GDM1 (cell line): Measurements from ENCODE around the gene PRMT6.
A peak's percentile ranks its signal among the peaks of the same experiment; 100 is the strongest.
"Not testable (repeated sequence)": the region's sequence is repeated elsewhere in the genome, so short reads cannot be mapped to it uniquely, and the experiment has no call there.

Experiments used
- DNase-seq: peaks from one replicate; lab custom pipeline; 2025; lab: John Stamatoyannopoulos, UW

Gene PRMT6

GRCh38 chr1:107056426-107057196 is at the start of gene PRMT6:
PRMT6 (plus strand) TSS chr1:107056674; CDS start chr1:107056716, 42 bp downstream.
- peak; percentile 78 for DNase-seq

DNA sequence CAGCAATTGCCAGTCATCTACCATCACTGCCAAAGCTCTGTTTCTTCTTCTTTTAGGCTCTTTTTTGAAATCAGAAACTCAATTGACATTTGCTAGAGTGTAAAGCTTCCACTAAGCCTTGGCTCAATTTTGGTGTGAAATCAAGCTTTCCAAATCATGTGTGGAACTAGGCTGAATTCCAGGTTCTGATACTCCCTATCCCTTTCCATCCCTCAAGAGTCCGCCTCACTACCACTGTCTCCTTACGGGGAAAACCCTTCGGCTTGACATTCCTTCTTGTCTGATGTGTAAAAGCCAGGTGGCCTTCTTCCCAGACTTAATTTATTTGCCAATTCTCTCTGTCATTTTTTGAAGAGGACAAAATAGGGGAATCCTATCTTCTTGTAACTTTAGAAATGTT is 47.2 kb upstream of the PRMT6 start:
- no peak for DNase-seq

DNA sequence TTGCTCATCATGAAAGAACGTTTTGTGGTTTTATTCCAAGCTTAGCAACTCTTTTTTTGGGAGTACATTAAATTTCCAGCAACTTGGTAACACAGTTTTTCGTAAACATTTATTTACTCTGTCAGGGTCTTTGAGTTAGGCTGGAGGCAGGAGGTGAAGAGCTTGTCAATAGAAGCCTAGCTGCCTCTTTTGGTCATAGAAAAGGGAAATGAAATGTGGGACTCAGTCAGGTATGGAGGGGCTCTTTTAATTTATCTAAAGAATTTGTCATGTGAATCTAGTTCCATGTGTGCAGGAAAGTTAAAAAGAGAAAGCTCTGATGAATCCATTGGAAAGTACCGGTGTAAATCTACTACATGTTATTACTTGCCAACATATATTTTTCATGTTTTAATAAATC is 45.9 kb upstream of the PRMT6 start:
- DNase-seq, result no peak

DNA sequence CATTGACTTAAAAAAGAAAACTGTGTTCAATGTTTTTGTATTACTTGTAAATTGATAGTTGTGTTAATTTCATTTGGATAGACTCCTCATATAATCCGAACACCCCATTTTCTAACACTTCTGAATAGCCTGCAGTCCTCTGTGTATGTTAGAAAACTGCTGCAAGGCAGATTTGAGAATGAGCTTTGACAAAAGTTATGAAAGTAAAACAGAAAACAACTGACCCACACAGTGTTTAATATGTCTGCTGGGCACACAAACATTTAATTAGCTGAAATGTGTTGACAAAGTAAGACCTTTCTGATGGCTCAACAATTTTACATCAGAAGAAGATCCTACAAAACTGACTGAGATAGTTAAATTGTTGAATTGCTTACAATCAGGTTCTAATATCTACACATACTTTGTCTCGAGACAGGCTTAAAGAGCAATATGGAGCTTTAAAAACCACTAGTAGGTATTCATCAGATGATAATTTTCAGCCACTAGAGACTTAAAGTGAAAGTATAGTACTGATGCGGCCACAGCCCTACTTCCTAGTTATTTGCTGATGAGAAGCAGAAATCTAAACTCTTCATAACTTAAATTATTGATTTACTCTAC is 40.0 kb upstream of the PRMT6 start:
- DNase-seq, result no peak

DNA sequence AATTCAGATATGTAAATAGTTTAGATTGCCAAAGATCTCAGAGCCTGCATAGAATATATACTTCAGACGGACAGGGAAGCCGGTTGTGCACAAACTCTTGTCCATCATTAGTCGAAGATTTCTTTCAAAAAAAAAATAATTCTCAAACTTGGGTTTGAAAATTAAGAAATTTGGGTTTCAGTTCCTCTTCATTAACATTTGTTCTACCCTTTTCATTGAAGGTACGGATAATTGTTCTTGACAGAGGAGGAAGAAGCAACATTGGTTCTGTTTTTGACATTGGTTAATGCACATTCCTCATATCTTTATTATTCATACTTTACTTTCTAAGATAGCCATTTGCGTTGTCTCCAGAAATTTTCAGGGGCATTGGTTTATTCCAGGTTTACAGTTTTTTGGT is 38.0 kb upstream of the PRMT6 start:
- DNase-seq, result no peak

- no peak for DNase-seq
These were observed 37.3 kb upstream of the PRMT6 start for GRCh38 chr1:107019166-107019565.

DNA sequence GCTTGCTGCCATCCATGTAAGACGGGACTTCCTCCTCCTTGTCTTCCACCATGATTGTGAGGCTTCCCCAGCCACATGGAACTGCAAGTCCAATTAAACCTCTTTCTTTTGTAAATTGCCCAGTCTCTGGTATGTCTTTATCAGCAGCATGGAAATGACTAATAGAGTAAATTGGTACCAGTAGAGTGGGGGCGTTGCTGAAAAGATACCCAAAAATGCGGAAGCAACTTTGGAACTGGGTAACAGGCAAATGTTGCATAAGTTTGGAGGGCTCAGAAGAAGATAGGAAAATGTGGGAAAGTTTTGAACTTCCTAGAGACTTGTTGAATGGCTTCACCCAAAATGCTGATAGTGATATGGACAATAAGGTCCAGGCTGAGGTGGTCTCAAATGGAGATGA is 17.6 kb upstream of the PRMT6 start:
- not testable (repeated sequence) for DNase-seq

DNA sequence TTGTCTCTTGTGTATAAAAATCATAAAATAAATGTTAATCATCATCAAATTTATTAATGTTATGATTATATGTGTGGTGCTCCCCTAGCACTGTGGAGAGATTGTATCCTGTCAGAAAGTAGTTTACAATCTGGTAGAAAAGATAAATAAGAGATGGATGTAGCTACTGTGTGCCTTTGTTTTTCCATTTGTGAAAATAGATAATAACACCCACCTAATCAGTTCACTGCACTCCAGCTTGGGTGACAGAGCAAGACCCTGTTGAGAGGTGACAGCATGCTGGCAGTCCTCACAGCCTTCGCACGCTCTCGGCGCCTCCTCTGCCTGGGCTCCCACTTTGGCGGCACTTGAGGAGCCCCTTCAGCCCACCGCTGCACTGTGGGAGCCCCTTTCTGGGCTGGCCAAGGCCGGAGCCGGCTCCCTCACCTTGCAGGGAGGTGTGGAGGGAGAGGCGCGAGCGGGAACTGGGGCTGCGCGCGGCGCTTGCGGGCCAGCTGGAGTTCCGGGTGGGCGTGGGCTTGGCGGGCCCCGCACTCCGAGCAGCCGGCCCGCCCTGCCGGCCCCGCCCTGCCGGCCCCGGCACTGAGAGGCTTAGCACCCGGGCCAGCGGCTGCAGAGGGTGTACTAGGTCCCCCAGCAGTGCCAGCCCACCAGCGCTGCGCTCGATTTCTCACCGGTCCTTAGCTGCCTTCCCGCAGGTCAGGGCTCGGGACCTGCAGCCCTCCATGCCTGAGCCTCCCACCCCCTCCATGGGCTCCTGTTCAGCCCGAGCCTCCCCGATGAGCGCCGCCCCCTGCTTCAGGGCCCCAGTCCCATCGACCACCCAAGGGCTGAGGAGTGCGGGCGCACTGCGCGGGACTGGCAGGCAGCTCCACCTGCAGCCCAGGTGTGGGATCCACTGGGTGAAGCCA is 11.9 kb upstream of the PRMT6 start:
- DNase-seq, result not testable (repeated sequence)

GRCh38 chr1:107047602-107048001 is 8.9 kb upstream of the PRMT6 start:
- no peak for DNase-seq

GRCh38 chr1:107048241-107048640 is 8.2 kb upstream of the PRMT6 start:
- no peak for DNase-seq

DNA sequence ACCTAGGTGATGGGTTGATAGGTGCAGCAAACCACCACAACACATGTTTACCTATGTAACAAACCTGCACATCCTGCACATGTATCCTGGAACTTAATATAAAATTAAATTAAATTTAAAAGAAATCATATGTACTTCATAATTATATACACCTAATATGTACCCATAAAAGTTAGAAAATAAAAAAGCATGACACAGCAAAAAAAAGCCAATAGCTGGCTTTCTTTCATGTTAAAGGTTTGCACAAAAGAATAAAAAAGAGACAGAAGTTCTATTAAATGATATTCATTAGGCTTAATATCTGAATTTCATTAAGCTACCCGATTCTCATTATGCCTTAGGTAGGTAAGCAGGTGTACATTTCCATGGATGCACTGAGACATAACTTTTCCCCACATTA is 5.2 kb upstream of the PRMT6 start:
- no peak for DNase-seq

GRCh38 chr1:107055919-107056425 is 502 bp upstream of the PRMT6 start:
- not testable (repeated sequence) for DNase-seq

- DNase-seq, result no peak
These were observed 991 bp downstream of the PRMT6 start for GRCh38 chr1:107057197-107058133.

DNA sequence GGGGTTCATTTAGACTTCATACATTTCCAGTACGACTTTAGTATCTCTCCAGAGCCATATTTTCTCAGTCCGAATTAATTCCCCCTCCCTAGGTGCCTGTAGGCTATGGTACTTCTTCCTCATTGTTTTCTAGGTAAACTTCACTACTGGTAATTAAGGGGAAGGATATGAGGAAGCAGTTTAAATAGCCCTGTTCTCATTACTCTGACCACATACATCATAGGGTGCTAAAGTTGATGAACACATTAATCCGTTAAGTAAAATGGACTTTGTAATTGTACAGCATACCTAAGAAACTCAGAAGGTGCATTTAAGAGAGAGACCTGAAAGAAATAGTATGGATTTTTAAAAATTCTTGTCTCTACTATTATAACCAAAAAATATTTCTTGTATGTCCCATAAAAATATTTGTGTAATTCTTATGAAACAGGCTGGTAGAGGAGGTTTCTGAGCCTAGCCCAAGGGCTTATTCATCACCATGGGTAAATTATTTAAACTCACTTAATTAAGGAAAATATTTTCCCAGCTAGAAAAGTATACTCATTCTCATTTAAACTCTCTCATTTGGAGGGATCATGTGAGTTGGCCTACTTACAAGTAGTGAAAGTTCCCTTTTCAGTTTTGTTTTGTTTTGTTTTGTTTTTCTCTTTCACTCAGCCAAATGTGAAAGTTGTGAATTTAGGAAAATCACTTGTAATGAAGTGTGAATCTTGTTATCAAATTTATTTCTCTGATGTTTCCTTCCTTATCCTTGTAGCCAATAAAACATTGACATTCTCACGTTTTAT is 2.0 kb downstream of the PRMT6 start:
- DNase-seq, result no peak

DNA sequence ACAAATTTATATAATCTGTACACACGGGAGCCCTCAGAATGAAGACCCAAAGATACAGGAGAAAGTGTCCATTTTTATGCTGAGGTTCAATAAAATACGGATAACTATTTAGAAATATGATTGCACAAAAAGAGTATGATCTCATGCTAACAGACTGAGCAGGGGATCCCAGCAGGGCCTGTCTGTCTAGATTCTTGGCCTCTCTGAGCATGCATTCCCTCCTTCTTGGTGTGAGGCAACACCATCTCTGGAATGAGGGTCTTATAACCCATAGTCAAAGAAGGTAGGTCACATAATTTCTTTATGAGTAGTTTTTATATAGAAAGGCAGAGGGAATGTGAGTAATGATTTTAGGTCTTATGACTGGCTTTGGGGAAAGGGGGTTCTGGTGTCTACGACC is 5.4 kb downstream of the PRMT6 start:
- no peak for DNase-seq

GRCh38 chr1:107073493-107073892 is 17.0 kb downstream of the PRMT6 start:
- DNase-seq, result no peak

DNA sequence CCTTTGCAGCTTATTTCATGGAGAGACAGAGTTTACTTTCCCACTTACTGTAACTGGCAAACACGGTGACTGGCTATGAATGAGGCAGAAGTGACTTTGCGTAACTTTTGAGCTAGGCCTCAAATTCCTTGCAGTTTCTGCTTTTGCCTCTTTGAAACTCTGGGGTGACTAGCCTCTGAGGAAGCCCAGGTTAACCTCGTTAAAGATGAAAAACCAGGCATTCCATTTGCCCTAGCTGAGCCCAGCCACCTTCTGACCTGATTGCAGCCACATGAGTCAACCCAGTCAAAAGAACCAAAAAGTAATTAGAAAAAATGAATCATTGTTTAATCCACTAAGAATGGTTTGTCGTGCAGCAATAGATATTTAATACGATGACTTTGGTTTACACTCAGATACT is 20.4 kb downstream of the PRMT6 start:
- DNase-seq, result no peak

- DNase-seq, result no peak
These were observed 22.8 kb downstream of the PRMT6 start for GRCh38 chr1:107079249-107079648.

GRCh38 chr1:107081102-107081501 is 24.6 kb downstream of the PRMT6 start:
- DNase-seq, result no peak

DNA sequence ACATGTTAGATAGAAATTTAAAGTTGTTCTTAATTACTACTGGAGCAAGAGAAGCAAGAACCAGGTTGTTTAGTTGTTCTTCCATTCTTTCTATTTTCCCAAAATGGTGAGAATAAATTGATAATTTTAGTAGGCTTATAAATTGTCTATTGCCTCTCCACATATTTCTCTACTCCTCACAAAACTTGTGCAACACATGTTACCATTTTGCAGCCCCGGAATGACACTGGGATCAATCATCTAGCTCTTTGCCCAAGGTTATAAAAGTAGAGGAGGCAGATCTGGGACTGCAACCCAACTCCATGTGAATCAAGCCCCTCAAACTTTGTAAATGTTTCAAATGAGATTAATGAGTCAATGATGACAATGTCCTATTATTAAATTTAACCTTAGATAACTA is 34.9 kb downstream of the PRMT6 start:
- no peak for DNase-seq

DNA sequence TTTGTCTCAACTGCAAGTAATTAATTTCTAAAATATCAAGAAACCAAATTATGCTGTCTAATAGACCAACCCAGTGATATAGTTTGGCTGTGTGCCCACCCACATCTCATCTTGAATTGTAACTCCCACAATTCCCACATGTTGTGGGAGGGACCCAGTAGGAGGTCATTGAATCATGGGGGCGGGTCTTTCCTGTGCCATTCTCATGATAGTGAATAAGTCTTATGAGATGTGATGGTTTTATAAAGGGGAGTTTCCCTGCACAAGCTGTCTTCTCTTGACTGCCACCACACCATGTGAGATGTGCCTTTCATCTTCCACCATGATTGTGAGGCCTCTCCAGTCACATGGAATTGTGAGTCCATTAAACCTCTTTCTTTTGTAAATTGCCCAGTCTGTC is 36.9 kb downstream of the PRMT6 start:
- DNase-seq, result not testable (repeated sequence)
